HEK293 (cell line): ENCODE data around the gene SPTA1.

Experiments
- CTCF ChIA-PET: fragments of 350-600 bp; formaldehyde crosslinking; extraction: SDS; loops from one replicate; lab custom pipeline; 2021; ENCODE audit warnings: antibody characterized with exemption; lab: Yijun Ruan, JAX
- POLR2A ChIA-PET: fragments of 300-600 bp; formaldehyde crosslinking; extraction: SDS; loops from one replicate; lab custom pipeline; 2020; ENCODE audit warnings: antibody characterized with exemption, inconsistent platforms; lab: Yijun Ruan, JAX
- H3K27ac ChIP-seq: fragments of 200-500 bp; sonication (Bioruptor generic); 2 replicates; pipeline ENCODE4 v1.5.1; 2014; ENCODE audit warnings: low read depth, low read length, control low read depth, inconsistent platforms; ENCODE audit errors: extremely low read depth
- H3K36me3 ChIP-seq, 2 experiments: fragments of 200-500 bp in 1 of 2; sonication (Bioruptor generic) in 1 of 2; 1 replicate in 1 of 2; 2 replicates in 1 of 2; pipeline ENCODE4 v1.5.1; 2014 to 2017; ENCODE audit warnings: inconsistent platforms in 2 of 2, low read length in 2 of 2; ENCODE audit not compliant: control insufficient read depth in 2 of 2, insufficient read depth in 1 of 2
- H3K4me1 ChIP-seq: fragments of 200-500 bp; sonication (Bioruptor generic); 2 replicates; pipeline ENCODE4 v1.5.1; 2014; ENCODE audit warnings: mild to moderate bottlenecking, low read length, inconsistent platforms; ENCODE audit not compliant: control insufficient read depth, insufficient read depth
- H3K4me3 ChIP-seq: 2 replicates; pipeline ENCODE4 v1.5.1; 2011; ENCODE audit warnings: low read depth, mild to moderate bottlenecking, control low read depth, low read length, moderate library complexity
- H3K9me3 ChIP-seq: fragments of 200-500 bp; sonication (Bioruptor generic); 2 replicates; pipeline ENCODE4 v1.5.1; 2014; ENCODE audit warnings: low read depth, low read length, inconsistent platforms; ENCODE audit not compliant: control insufficient read depth, insufficient read depth
- ATF2 ChIP-seq: fragments of 450-650 bp; formaldehyde crosslinking; IDR thresholded peaks from 2 replicates; pipeline ENCODE4 v1.5.1; 2016; ENCODE audit warnings: missing biosample characterization, missing genetic modification characterization, low read depth
- GFI1B ChIP-seq: fragments of 450-650 bp; formaldehyde crosslinking; IDR thresholded peaks from 2 replicates; pipeline ENCODE4 v1.5.1; 2016; ENCODE audit warnings: missing biosample characterization, missing genetic modification characterization
- GLI2 ChIP-seq: fragments of 450-650 bp; formaldehyde crosslinking; IDR thresholded peaks from 2 replicates; pipeline ENCODE4; 2017; ENCODE audit warnings: missing biosample characterization, missing genetic modification characterization, low read depth, borderline replicate concordance
- KLF10 ChIP-seq: fragments of 450-650 bp; IDR thresholded peaks from 2 replicates; pipeline ENCODE4 v1.5.1; 2018; ENCODE audit warnings: missing biosample characterization, mild to moderate bottlenecking, missing genetic modification characterization
- KLF7 ChIP-seq: fragments of 450-650 bp; formaldehyde crosslinking; IDR thresholded peaks from 2 replicates; pipeline ENCODE4 v1.5.1; 2016; ENCODE audit warnings: missing biosample characterization, missing genetic modification characterization, borderline replicate concordance
- MZF1 ChIP-seq: fragments of 450-650 bp; formaldehyde crosslinking; IDR thresholded peaks from 2 replicates; pipeline ENCODE4 v1.5.1; 2017; ENCODE audit warnings: missing biosample characterization, missing genetic modification characterization, borderline replicate concordance
- PBX3 ChIP-seq: sonication (generic); formaldehyde crosslinking; IDR thresholded peaks from 2 replicates; pipeline ENCODE4 v1.8.1; 2022; ENCODE audit warnings: mild to moderate bottlenecking, moderate library complexity, missing genetic modification reagents
- SP2 ChIP-seq: fragments of 450-650 bp; formaldehyde crosslinking; IDR thresholded peaks from 2 replicates; pipeline ENCODE4 v1.5.1; 2016; ENCODE audit warnings: missing biosample characterization, missing genetic modification characterization
- TRIM28 ChIP-seq: IDR thresholded peaks from 2 replicates; pipeline ENCODE4 v1.6.1; 2011; ENCODE audit warnings: low read length, control low read depth, borderline replicate concordance
- ZNF114 ChIP-seq: fragments of 450-650 bp; formaldehyde crosslinking; IDR thresholded peaks from 2 replicates; pipeline ENCODE4 v1.5.0; 2017; ENCODE audit warnings: missing biosample characterization, missing genetic modification characterization
- ZNF16 ChIP-seq: fragments of 450-650 bp; formaldehyde crosslinking; IDR thresholded peaks from 2 replicates; pipeline ENCODE4 v1.5.1; 2016; ENCODE audit warnings: low read depth, missing biosample characterization, missing genetic modification characterization
- ZNF175 ChIP-seq: fragments of 450-650 bp; formaldehyde crosslinking; IDR thresholded peaks from 2 replicates; pipeline ENCODE4 v1.5.1; 2016; ENCODE audit warnings: missing biosample characterization, missing genetic modification characterization
- ZNF184 ChIP-seq: fragments of 450-650 bp; IDR thresholded peaks from 2 replicates; pipeline ENCODE4 v1.5.1; 2018; ENCODE audit warnings: missing biosample characterization, mild to moderate bottlenecking, missing genetic modification characterization
- ZNF2 ChIP-seq: fragments of 450-650 bp; formaldehyde crosslinking; IDR thresholded peaks from 2 replicates; pipeline ENCODE4 v1.5.1; 2016; ENCODE audit warnings: missing biosample characterization, missing genetic modification characterization
- ZNF311 ChIP-seq: fragments of 450-650 bp; formaldehyde crosslinking; IDR thresholded peaks from 2 replicates; pipeline ENCODE4 v1.5.1; 2017; ENCODE audit warnings: missing biosample characterization, missing genetic modification characterization, borderline replicate concordance
- ZNF335 ChIP-seq: fragments of 450-650 bp; formaldehyde crosslinking; conservative IDR thresholded peaks from 2 replicates; pipeline ENCODE4 v1.5.1; 2016; ENCODE audit warnings: missing biosample characterization, missing genetic modification characterization
- ZNF354C ChIP-seq: fragments of 450-650 bp; formaldehyde crosslinking; IDR thresholded peaks from 2 replicates; pipeline ENCODE4 v1.5.1; 2016; ENCODE audit warnings: missing biosample characterization, missing genetic modification characterization, low read depth, borderline replicate concordance
- ZNF394 ChIP-seq: fragments of 450-650 bp; formaldehyde crosslinking; IDR thresholded peaks from 2 replicates; pipeline ENCODE4 v1.5.1; 2016; ENCODE audit warnings: missing biosample characterization, missing genetic modification characterization, mild to moderate bottlenecking, moderate library complexity, borderline replicate concordance
- ZNF433 ChIP-seq: fragments of 450-650 bp; formaldehyde crosslinking; IDR thresholded peaks from 2 replicates; pipeline ENCODE4 v1.5.1; 2016; ENCODE audit warnings: missing biosample characterization, missing genetic modification characterization, low read depth
- ZNF549 ChIP-seq: fragments of 450-650 bp; IDR thresholded peaks from 2 replicates; pipeline ENCODE4 v1.5.1; 2018; ENCODE audit warnings: missing biosample characterization, missing genetic modification characterization, mild to moderate bottlenecking, inconsistent platforms, moderate library complexity
- ZNF555 ChIP-seq: fragments of 450-650 bp; formaldehyde crosslinking; conservative IDR thresholded peaks from 2 replicates; pipeline ENCODE4 v1.5.1; 2017; ENCODE audit warnings: missing biosample characterization, mild to moderate bottlenecking, missing genetic modification characterization, inconsistent platforms
- ZNF585B ChIP-seq: fragments of 450-650 bp; formaldehyde crosslinking; IDR thresholded peaks from 2 replicates; pipeline ENCODE4 v1.5.1; 2016; ENCODE audit warnings: missing biosample characterization, missing genetic modification characterization
- ZNF610 ChIP-seq: fragments of 450-650 bp; formaldehyde crosslinking; IDR thresholded peaks from 2 replicates; pipeline ENCODE4 v1.5.1; 2016; ENCODE audit warnings: missing biosample characterization, missing genetic modification characterization, borderline replicate concordance
- ZNF623 ChIP-seq: fragments of 450-650 bp; formaldehyde crosslinking; IDR thresholded peaks from 2 replicates; pipeline ENCODE4 v1.5.1; 2016; ENCODE audit warnings: missing biosample characterization, missing genetic modification characterization
- ZNF660 ChIP-seq: fragments of 450-650 bp; IDR thresholded peaks from 2 replicates; pipeline ENCODE4 v1.5.1; 2018; ENCODE audit warnings: missing biosample characterization, mild to moderate bottlenecking, missing genetic modification characterization
- ZNF670 ChIP-seq: fragments of 450-650 bp; formaldehyde crosslinking; IDR thresholded peaks from 2 replicates; pipeline ENCODE4 v1.5.1; 2016; ENCODE audit warnings: missing biosample characterization, missing genetic modification characterization, low read depth
- ZNF776 ChIP-seq: fragments of 450-650 bp; formaldehyde crosslinking; IDR thresholded peaks from 2 replicates; pipeline ENCODE4 v1.5.0; 2017; ENCODE audit warnings: missing biosample characterization, missing genetic modification characterization, borderline replicate concordance
- ZNF792 ChIP-seq: fragments of 450-650 bp; formaldehyde crosslinking; IDR thresholded peaks from 2 replicates; pipeline ENCODE4 v1.5.1; 2016; ENCODE audit warnings: missing biosample characterization, missing genetic modification characterization
- ZSCAN18 ChIP-seq: fragments of 450-650 bp; formaldehyde crosslinking; IDR thresholded peaks from 2 replicates; pipeline ENCODE4 v1.5.1; 2016; ENCODE audit warnings: missing biosample characterization, missing genetic modification characterization
- TF ChIP-seq, protein P1 (sequence below): fragments of 450-650 bp; formaldehyde crosslinking; IDR thresholded peaks from 2 replicates; pipeline ENCODE4 v1.5.1; 2017; ENCODE audit warnings: missing biosample characterization, mild to moderate bottlenecking, missing genetic modification characterization, moderate library complexity
- TF ChIP-seq, protein P2 (sequence below): fragments of 450-650 bp; IDR thresholded peaks from 2 replicates; pipeline ENCODE4 v1.5.1; 2018; ENCODE audit warnings: missing biosample characterization, missing genetic modification characterization

Gene SPTA1

GRCh38 chr1:158654086-158654485 lies 32.4 kb downstream of the SPTA1 start:
- Histone ChIP-seq H3K9me3 (no peaks in the 10 kb centered on the region), H3K4me3 (no peak overlapping the region), H3K36me3 (no peaks in the 10 kb centered on the region), H3K4me1 (no peaks in the 10 kb centered on the region), H3K27ac (no peak overlapping the region)
- no peak for TF ChIP-seq GLI2
- no peak for TF ChIP-seq KLF10 (tag by site-specific recombination)
- no peak for TF ChIP-seq ZNF114 (tag by site-specific recombination)
- TF ChIP-seq MZF1 (tag by site-specific recombination) = no peak
- TF ChIP-seq, protein P1, sequence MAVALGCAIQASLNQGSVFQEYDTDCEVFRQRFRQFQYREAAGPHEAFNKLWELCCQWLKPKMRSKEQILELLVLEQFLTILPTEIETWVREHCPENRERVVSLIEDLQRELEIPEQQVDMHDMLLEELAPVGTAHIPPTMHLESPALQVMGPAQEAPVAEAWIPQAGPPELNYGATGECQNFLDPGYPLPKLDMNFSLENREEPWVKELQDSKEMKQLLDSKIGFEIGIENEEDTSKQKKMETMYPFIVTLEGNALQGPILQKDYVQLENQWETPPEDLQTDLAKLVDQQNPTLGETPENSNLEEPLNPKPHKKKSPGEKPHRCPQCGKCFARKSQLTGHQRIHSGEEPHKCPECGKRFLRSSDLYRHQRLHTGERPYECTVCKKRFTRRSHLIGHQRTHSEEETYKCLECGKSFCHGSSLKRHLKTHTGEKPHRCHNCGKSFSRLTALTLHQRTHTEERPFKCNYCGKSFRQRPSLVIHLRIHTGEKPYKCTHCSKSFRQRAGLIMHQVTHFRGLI (tag by site-specific recombination) = no peak
- no peak for TF ChIP-seq ZNF776 (tag by site-specific recombination)
- no peak for TF ChIP-seq ZNF394 (tag by site-specific recombination)
- TF ChIP-seq ZNF792 = no peak
- TF ChIP-seq, protein P2, sequence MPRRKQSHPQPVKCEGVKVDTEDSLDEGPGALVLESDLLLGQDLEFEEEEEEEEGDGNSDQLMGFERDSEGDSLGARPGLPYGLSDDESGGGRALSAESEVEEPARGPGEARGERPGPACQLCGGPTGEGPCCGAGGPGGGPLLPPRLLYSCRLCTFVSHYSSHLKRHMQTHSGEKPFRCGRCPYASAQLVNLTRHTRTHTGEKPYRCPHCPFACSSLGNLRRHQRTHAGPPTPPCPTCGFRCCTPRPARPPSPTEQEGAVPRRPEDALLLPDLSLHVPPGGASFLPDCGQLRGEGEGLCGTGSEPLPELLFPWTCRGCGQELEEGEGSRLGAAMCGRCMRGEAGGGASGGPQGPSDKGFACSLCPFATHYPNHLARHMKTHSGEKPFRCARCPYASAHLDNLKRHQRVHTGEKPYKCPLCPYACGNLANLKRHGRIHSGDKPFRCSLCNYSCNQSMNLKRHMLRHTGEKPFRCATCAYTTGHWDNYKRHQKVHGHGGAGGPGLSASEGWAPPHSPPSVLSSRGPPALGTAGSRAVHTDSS (tag by site-specific recombination) = no peak
- no peak for TF ChIP-seq KLF7 (tag by site-specific recombination)
- no peak for TF ChIP-seq ZNF335 (tag by site-specific recombination)
- TF ChIP-seq ATF2 = no peak
- no peak for TF ChIP-seq ZNF623 (tag by site-specific recombination)
- no peak for TF ChIP-seq ZNF610 (tag by site-specific recombination)
- no peak for TF ChIP-seq ZNF433 (tag by site-specific recombination)
- TF ChIP-seq ZNF555 (tag by site-specific recombination) = no peak
- no peak for TF ChIP-seq ZNF2 (tag by site-specific recombination)
- no peak for TF ChIP-seq ZNF311
- no peak for TF ChIP-seq GFI1B (tag by site-specific recombination)
- TF ChIP-seq ZNF660 (tag by site-specific recombination) = no peak
- CTCF ChIA-PET = no interaction called here
- POLR2A ChIA-PET = no interaction called here

DNA sequence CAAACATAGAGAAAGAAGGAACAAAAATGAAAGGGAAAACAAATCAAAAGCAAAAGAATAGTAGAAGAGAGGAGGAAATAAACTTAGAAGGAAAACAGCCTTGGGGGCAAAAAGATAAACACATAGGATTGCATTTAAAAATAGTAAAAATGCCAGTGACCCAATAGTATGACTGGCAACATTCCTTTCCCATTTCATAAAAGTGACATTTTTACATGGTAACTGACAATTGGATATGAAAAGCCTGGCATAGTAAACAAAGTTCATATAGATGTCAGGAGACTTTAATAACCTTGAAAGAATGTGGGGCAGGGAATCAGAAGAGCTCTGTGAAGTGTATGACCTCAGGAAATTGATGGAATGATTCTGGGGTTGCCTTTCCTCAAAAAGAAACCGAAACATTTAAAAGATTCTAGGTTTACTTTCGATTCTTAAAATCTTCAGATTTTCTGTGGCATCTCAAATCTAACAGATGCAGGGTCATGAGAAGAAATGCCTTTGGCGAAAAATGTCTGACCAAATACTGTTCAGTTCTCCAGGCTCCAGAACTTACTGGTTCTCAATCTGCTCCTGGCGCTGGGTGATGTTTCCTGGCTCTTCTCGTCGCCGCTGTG lies 33.7 kb downstream of the SPTA1 start:
- H3K36me3 ChIP-seq = no peaks in the 10 kb centered on the region
- H3K27ac ChIP-seq = no peak overlapping the region
- no peak overlapping the region for H3K4me3 ChIP-seq
- no peaks in the 10 kb centered on the region for H3K4me1 ChIP-seq
- ChIA-PET CTCF (no interaction called here), POLR2A (no interaction called here)
- no peaks in the 10 kb centered on the region for H3K9me3 ChIP-seq
- no peak for TF ChIP-seq ZNF354C (tag by site-specific recombination)
- no peak for TF ChIP-seq ZNF585B (tag by site-specific recombination)
- no peak for TF ChIP-seq TRIM28
- no peak for TF ChIP-seq ZSCAN18 (tag by site-specific recombination)
- no peak for TF ChIP-seq ZNF670
- TF ChIP-seq PBX3 (CRISPR knock-in tag) = no peak
- no peak for TF ChIP-seq ZNF184 (tag by site-specific recombination)
- no peak for TF ChIP-seq ZNF549 (tag by site-specific recombination)
- no peak for TF ChIP-seq ZNF16 (tag by site-specific recombination)
- TF ChIP-seq ZNF175 (tag by site-specific recombination) = no peak
- no peak for TF ChIP-seq SP2 (tag by site-specific recombination)
